HG03103 (cell line): ENCODE data around the gene ZNF521.

ENCODE experiments used
- ATAC-seq: cut with Tn5 transposase; IDR thresholded peaks from one replicate; pipeline ENCODE4 v1.9.1; 2021; ENCODE audit warnings: low read depth; ENCODE audit not compliant: unreplicated experiment

ZNF521 gene

DNA sequence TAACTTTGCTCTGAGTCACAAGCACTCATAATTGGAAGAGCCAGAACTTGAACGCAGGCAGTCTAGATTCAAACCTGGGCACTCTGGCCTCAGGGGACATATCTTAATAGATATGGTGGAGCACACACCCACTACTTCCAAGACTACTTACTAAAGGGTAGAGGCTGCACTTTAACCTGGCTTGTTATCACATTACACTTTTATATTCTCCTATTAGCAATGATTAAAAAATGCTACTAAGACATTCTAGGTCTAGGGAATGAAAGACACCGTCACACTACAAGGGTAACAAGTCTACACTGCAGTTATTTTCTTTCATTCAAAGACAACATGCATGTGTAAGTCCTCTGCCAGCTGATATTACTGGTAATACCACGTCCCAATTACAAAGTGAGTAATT is 258.8 kb downstream of the ZNF521 start:
- no peak for ATAC-seq

DNA sequence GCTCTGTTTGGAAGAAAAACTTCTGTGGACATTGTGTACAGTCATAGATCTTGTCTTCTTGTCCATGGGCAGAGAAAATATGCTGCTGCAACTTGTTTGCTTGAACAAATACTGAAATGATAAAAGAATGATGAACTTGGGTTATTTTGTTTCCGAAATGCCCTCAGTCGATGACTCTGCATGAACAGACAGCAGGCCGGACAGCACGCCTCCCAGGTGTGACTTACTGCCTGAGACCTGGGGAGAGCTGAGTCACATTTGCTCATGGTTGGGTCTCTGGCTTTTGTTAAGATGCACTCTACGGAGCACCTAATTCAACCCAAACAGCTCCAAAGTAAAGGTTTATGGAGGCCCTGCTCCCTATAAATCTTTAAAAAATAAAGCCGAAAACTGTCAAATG is 262.5 kb downstream of the ZNF521 start:
- ATAC-seq = no peak

DNA sequence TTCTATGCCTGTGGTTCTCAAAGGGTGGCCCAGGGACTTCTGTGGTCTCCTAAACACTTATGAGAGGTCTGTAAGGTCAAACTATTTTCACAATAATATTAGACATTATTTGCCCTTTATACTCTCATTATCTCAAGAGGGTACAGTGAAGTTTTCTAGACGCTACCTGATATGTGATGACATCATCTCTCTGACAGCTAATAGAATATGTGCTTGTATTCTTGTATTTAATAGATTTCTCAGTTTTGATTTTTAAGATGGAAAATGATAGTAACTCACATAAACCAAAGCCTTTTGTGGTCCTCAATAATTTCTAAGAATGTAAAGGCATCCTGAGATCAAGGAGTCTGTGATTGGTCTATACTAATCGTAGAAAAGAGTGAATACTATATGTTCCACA is 265.1 kb downstream of the ZNF521 start:
- no peak for ATAC-seq

DNA sequence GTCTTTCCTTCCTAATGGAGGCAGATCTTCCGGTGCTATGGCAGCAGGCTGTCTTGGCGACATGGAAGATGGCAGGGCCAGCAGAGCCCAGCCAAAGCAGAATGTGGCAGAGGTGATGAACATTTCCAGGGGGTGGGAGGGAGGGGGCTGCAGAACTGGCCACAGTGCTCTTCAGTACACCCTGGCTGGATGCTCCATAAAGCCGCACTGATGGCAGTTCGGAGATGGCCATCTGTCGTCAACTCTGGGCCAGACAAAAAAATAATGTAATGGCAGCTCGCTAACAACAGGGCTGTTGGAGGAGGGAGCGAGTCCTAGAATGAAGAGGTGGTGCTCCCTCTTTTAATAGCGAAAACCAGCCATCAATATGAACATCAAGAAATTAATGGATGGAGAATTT is 271.0 kb downstream of the ZNF521 start:
- ATAC-seq = no peak

DNA sequence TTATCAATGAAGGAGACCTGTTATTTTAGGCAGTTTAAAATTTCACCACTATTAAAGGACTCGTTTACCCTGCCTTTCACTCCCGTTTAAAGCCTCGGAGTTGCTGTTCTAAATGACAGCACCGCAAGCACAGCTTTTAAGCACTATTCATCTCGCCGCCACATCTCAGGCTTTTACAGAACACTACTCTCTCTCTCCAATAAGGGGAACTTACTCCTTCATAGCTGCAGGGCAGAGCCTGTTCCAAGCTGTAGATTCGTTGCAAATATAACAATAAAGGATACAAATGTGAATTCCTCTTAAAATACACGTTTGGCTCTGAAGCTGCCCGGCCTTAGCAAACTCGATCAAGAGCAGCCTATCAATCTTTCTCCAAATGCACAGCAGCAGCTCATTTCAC is 271.8 kb downstream of the ZNF521 start:
- ATAC-seq = no peak

DNA sequence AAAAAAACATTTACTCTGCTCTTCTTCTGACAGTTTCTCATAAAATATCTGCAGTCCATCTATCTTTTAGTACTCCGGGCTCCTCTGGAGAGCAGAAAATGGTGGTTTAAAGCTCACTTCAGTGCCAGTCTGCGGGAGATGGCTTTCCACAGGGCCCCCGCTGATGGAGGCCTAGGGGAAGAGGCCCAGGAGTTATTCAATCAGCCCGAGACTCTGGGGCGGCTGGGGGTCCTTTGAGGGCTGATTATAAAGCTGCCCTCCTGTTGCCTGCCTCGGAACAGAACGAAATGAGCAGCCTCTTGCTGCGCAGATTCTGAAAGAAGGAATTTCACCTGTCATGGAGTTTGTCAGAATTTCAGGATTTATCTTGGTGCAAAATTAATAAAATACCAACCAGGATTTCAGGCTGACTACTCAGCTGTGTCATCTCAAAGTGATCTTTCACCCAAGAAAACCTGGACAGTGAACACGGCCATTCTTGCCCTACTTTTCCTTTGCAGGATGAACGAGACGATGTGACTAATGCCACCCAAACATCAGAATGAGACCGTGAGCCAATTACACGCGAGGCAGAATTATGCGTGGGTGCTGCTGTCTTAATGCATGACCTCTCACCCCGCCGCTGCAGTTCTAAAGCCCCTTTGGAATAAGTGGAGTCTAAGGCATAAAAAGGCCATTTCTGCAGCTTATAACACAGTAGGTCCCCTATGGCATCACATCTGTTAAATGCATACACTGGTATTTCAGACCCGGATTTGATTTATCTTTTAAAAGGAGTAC is 273.8 kb downstream of the ZNF521 start:
- no peak for ATAC-seq

DNA sequence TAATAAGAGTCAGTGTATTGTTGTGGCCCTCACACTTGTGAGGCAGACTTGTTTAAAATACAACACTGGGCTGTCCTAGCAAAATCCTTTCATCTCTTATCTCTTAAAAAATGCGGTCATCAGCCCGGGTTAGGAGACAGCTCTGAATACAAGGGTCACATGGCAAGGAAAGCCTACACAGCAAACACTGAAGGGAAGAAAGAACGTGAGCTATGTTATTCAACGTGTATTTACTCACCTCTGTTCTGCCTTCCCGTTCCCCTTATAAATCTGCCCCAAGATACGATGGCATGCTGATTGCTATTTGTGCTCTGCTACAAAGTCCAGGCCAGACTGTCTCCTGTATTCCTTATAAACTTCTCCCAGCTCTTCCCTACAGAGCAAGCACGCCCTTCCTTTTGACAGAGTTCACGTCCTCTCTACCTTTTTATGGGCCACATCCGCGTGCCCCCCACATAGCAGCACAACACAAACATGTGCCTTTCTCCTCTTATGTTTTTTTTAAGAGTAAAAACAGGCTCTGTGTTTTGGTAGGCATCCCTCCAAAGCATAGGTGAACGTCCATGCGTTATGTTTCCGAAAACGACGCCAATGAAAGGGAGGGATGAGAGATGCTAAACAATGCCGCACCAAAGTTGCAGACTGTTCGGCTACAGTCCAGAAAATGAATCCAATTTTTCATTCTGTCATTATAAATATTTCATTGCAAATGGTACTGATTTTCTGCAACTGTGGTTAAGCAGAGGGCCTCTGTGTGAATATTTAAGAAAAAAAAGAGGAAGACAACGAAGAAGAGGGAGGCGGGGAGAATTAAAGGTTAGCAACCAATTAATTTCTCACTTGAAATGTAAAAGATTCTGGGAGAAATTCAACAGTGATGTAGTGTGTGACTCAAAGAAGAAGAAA is 274.7 kb downstream of the ZNF521 start:
- ATAC-seq = no peak

DNA sequence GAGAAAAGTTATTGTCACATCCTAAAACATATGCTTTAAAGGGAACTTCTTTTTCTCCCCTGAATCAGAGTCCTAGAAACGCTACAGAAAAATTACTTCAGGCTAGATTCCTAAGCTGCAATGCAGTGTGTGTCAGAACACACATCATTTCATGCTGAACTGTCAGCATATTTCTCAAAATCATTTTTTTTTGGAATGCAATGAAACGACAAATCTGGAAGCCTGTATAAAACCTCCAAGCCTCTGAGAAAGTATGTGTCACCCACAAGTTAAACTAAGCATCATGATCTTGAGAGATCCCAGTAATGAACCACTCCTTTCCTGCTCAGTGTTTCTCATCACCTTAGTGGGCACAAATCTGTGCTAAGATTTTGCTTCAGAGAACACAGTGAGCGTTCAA is 276.2 kb downstream of the ZNF521 start:
- ATAC-seq = no peak

DNA sequence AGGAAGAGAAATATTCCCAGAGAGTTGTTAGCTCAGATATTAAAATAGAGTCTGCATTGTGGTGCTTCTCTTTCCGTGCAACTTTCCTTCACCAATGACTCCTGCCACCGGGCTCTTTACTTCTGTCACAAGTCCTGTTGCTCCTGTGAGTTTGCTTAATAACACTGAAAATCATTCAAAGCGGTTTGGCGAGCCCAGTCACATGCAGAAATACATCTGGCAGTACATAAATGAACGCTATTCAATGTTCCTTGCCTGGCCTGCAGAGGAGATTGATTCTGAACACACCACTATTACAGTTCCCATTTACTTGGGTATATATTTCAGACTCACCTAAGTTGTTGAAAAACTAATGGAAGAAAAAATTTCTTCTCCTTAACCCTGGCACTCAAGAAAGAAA is 276.6 kb downstream of the ZNF521 start:
- ATAC-seq = no peak

DNA sequence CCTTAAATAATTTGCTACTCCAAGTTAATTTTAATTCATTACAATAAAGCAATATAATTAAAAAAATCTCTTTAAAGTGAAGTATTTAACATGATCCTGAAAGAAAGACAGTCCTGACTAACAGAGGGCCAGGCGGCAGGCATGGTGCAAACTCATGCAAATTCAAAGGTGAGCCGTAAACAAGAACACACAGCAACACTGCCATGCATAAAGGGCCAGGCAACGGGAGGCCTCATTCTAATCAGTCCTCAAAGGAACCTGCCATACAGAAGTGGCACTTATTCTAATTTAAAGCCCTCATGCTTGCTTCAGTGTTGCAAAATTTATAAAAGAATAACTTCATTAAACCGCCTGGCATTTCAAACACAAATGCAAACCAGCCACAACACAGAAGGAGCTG is 277.0 kb downstream of the ZNF521 start:
- ATAC-seq = no peak

DNA sequence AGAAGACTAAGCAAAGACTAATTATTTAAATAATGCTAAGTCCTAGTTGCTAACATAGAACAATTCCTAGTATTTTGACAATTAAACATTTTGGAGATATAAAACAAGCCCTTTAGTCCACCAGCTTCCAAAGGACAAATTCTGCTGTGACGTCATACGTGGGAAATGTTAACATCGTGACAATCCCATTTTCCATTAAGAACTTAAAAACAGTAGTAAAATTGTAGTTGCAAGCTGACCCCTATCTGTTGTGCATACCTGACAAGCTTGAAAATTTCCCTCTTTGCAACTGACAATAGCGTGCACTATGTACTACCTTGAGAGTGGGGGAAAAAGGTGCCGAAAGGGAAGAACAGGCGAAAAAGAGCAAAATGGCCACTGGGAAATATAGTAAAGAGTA is 279.8 kb downstream of the ZNF521 start:
- no peak for ATAC-seq

DNA sequence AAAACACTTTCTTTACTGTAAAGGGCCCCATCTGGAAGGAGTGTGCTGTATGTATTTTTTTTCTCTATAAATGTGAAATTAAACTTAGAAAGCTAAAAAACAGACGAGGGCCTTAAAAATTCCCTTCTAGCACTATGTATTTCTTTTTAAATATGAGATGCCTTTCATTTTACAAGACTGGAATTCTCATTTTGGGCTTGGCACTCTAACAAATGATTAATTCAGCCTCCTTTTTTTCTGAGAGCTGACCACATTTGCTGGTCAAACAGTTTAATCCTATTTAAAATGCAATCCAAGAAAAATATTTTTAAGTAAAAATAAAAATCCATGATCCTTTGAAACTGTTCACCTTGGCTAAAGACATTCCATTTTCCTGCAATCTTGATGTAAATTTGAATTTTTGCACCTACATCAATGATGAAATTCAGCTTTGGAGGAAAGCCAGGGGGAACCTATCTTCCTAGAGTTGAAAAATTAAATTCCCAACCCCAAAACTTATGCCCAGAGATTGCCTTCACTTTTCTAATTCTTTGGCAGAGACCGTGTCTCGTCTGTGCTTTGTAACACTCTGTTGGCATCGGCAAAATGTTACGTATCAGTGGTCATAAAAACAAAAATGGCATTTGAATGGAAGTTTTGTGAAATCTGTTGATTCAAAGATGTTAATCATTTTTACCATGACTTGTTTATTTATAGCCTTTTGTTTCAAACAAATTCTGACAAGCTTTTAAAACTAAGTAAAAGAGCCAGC is 284.5 kb downstream of the ZNF521 start:
- ATAC-seq = no peak

DNA sequence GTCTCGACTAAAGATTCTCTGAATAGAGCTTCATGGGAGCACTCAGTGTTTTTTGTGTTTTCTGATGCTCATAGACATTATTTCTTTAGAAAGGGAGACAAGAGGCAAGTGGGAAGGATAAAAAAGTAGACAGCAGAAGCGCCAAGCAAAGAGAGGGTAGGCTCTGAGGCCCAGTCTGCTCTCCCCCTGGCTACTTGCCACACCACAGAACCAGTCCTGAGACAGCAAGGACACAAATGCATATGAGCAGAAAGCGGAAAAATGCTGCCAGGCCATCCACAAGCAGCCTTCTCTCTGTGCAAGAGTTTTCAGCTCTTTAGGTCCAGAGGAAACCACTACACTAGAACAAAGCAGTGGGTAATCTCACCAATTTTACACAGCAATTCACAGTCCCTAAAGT is 285.4 kb downstream of the ZNF521 start:
- ATAC-seq = no peak

DNA sequence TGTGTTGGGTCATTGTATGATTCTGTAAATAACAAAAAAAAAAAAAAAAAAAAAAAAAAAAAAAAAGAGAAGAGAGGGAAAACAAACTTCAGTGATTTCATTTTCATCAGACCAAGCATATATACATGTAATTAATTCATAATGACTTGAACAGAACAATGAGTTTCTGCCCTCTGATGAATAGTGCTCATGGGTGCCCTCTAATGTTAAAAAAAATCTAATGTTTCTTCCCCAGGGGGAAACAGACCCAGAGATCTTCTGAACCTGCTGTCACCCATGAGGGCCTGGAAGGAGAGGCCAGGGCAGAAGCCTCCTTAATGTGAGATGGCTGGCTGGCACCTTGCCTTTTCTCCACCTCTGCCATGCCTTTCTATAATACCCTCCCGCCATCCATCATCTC is 289.2 kb downstream of the ZNF521 start:
- ATAC-seq = no peak

DNA sequence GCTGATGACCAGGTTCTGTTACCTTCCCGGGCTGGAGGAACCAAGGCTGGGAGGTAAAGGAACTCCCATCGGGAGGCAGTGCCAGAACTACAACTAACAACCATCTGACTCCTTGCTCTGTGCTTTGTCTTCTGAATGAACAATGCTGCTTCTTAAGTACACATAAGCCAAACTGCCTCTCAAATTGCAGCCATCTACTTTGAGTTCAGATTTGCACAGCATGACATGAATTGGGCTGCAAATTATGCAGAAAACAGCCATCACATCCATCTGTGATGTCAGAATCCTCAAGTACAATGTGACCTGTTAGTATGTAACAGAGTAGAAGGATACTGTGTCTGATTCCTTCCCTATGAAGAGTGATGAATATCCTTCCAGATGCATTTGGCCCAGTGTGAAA is 290.6 kb downstream of the ZNF521 start:
- ATAC-seq = no peak

DNA sequence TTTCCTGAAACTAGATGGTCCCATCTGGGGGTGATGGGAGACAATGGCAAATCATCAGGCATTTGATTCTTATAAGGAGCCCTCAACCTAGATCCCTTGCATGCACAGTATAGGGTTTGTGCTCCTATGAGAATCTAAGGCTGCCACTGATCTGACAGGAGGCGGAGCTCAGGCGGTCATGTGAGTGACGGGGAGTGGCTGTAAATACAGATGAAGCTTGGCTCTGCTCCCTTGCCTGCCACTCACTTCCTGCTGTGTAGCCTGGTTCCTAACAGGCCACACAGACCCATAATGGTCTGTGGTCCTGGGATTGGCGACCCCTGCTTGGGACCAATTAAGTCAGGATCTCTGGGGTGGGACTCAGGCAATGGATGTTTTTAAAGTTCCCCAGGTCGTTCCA is 293.4 kb downstream of the ZNF521 start:
- no peak for ATAC-seq

DNA sequence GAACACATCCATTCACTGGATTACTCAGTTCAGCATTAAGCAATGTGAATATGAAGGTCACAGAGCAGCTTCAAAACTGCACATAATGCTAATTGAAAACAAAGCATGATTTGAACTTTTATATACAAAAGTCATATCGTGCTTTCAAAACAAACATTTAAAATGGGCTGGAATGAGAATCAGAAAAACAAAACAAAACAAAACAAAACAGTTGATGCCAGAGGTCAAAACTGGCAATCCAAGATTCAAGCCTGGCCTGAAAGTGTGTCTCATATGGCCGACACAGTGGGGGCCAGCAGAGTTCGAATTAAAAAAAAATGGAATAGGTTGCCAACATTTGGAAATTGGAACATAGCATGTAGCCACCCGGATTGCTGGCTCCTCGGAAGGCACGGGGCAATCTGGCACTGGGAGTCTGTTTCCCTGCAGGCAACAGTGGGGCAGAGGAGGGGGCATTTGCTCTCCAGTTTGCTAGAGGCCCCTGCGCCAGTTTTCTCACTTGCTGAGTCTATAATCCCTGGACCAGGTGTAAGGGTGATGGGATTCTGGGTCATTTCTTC is 294.4 kb downstream of the ZNF521 start:
- ATAC-seq = no peak

DNA sequence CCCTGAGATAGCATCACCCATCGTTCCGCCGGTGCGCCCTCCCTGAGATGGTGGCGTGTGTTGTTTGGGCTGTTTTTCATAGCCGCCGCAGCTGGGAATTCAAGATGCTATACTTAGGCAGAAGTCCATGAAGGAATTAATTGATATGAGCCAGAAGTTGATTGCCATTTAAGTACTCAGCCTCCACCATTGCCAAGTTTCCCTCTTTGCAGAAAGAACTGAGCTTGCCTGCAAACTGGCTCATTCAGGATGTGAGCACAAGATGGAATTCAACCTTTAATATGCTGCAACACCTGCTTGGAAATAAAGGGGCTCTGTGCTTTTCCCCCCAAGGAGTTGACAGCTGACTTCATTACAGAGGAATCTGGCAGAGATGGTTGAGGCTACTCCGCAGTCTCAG is 295.5 kb downstream of the ZNF521 start:
- no peak for ATAC-seq

DNA sequence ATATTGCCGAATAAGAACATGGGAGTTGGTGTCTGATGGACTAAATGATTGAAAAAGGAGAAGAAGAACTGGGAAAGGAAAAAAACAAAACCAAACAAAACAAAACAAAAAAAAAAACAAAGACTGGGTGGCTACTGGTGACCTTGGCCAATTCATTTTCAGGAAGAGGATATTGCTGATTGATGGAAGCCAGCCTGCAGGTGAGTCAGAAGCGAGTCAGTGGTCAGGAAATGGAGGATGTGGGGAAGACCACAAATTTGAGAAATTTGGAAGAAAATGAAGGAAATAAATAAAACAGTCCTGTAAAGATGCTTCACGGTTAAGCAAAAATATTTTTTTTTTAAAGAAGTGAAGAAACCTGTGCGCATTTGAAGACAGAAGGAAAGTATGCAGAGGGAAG is 296.9 kb downstream of the ZNF521 start:
- no peak for ATAC-seq

DNA sequence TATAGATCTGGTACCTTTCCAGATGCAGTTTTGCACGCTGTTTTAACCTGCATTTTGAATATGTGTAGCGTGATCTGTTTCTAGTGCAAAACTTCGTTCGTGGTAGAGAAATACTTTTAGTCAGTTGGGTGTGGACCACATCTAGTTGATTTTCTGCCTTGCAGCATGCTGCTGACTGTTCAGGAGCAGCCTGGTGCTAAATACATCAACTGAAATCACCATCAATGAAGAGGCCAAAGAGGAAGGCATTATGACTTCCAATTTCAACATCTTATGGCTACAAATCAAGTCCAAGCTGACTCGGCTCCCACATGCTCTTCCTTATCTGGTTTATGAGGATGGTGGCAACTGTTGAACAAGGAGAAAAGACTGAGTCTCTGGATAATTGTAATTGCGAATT is 298.5 kb downstream of the ZNF521 start:
- ATAC-seq = no peak

DNA sequence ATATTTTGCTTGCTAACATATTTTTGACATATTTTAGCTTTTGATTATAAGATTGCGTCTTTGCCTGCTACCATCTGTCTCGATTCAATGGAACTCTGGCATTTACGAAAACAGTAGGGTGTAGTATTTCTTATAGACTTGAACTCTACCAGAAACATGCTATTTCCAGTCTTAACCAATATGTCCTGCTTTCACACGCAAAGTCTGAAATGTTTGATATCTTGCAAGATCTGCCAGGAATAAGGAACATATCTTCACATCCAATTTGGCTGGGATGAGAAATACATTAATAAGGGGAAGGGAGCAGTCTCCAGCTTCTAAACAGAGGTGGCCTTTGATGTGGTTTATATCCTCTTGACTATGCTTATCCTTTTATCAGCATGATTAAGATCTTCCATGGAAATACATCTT is 299.4 kb downstream of the ZNF521 start:
- no peak for ATAC-seq
